Endometrium (tissue), 2 donors: Measurements from ENCODE around the gene NCMAP.

Experiments
- FAIRE-seq: peaks from 2 replicates; lab custom pipeline; 2012; peaks lifted over from hg19 to GRCh38; lab: Jason Lieb, UNC
- donor health status: control.
- donor health status: control.

Gene NCMAP

DNA sequence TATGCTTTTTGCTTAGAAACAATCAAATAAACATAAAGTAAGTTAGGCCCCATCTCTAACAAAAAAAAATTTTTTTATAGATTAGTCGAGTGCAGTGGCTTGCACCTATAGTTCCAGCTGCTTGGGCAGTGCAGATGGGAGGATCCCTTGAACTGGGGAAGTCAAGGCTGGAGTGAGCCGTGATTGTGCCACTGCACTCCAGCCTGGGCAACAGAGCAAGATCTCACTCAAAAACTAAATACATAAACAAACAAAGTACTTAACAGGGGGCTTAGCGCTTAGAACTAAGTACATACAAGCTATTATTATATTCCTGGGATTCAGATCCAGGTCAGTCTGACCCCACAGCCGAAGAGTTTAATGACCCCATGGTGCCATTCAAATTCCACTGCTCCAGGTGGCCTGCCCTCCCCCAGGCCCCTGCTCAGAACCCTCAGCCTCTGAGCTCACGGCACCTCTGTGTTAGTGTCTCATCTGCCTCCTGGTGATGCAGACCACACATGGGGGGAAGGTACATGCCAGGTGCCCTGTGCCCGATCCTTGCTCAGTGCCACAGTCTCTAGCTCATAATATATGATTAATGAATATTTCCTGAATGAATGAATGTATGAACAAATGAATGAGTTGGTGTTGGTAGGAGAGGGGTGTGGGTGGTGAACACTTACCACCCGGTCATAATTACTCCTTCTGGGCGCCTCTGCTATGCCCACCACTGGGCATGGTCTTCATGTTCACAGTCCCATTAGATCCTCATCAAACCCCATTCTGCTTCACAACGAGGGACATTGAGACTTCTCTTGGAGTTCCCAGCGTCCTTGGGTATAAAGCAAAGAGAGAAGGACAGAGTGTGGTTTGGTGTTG, 14.6 kb downstream of the NCMAP start:
- no peak for FAIRE-seq

- no peak for FAIRE-seq
These were observed 16.4 kb downstream of the NCMAP start for GRCh38 chr1:24572301-24572700.

GRCh38 chr1:24575905-24576587, 20.2 kb downstream of the NCMAP start:
- FAIRE-seq = no peak

DNA sequence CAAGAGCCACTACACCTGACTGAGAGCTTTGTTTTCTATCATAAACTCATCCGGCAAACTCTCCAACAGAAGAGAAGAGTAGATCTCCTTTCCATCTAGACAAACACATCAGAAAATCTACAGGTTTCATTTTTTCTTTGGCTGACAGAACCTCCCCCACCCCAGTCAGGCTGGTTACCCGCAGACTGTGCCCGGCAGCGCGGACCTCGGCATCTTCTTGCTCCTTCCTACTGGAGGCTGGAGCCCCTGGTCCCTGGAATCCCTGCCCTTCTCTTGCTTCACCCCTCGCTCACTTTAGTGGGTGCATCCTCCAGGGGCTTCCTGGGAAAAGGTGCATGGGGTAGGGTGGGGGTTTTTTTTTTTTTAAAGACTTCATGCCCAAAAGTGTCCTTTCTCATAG, 23.0 kb downstream of the NCMAP start:
- no peak for FAIRE-seq

- no peak for FAIRE-seq
These were observed 24.9 kb downstream of the NCMAP start for GRCh38 chr1:24580756-24581155.

- no peak for FAIRE-seq
These were observed 28.3 kb downstream of the NCMAP start for GRCh38 chr1:24584171-24584647.

DNA sequence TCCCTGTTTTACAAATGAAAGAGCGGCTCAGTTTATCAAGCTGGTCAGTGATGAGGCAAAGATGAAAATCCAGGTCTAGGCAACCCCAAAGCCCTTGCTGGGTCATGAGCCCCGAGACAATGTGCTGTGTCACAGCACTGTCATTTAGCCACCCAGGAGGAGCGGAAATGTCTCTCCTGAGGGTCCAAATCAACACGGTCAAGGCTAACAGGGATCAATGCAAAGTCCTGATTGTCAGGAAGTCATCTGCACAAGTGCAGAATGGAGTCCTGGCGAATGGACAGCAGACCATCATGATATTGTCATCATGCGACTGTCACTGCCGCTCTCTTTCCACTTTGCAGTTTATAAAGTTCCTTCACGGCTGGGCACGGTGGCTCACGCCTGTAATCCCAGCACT, 30.2 kb downstream of the NCMAP start:
- no peak for FAIRE-seq

DNA sequence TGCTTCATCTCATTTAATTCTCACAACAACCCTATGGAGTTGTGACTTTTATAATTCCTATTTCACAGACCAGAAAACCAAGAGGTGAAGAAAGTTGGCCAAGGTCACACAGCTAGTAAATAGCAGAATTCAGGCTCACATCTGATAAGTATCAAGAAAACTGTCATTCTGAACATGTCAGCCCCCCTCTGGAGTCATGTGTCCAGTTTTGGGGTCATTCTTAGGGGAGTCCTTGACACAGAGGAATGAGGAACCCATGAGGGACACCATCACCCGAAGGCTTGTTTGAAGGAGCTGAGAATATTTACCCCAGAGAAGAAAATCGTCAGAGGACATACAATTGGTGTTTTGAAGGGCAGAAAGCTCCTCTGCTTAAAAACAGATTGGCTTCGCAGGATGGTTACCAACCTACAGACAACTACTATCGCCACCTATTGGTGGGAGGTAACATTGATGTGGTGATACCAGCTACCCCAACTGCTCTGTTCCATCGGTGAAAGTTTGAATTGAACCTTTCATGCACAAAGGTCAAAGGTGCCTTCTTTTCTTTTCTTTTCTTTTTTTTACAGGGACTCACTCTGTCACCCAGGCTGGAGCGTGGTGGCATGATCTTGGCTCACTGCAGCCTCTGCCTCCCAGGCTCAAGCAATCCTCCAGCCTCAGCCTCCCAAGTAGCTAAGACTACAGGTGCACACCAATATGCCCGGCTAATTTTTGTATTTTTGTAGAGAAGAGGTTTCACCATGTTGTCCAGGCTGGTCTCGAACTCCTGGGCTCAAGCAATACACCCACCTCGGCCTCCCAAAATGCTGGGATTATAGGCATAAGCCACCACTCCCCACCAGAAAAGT, 31.3 kb downstream of the NCMAP start:
- FAIRE-seq = no peak

DNA sequence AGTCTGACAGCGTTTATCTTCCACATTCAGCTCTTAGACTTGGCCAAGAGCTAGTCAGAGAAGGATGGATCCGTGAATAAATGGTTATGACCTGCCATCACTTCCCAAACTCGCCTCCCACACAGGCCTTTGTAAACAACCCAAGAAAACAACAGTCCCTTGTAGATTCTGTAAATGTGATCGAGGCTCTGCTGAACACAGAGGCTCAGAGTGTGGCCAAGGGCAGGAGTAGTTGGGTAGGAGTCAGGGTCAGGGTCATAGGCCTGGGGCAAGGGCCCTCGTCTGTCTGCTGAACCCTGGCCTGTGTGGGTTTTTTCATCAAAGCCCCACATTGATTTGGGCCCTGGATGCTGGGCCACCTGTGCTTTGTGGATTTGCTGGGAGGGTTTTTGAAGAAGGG, 32.7 kb downstream of the NCMAP start:
- FAIRE-seq = no peak

- no peak for FAIRE-seq
These were observed 33.3 kb downstream of the NCMAP start for GRCh38 chr1:24589200-24589599.

DNA sequence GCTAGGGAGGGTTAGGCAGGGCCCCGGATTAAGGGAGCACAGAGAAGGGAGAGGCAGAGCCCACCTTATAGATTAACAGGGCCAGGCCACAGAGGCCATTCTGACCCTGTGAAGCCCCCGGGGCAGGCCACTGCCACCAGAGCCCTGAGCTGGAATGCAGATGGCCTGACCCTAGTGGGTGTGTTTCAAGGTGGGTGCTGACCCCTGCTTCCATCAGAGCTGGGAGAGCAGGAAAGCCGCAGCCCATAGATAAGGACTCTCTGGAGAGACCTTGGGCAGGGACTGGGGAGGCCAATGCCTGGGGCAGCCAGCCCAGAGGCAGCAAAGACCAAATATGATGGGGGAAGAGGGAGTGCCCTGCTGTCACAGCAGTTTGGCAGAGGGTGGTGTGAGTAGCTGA, 35.9 kb downstream of the NCMAP start:
- no peak for FAIRE-seq

DNA sequence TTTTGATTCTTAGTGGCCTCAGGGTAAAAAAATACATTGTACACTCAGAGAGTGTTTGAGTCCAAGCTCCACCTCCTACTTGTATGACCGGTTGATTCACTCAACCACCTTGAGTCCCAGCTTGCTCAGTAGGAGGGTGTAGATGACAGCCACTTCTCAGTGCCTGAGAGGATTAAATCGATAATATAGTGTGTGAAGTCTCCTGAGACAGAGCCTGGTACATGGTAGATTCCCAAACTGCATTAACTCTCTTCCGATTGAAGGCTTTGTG, 38.4 kb downstream of the NCMAP start:
- FAIRE-seq = no peak

DNA sequence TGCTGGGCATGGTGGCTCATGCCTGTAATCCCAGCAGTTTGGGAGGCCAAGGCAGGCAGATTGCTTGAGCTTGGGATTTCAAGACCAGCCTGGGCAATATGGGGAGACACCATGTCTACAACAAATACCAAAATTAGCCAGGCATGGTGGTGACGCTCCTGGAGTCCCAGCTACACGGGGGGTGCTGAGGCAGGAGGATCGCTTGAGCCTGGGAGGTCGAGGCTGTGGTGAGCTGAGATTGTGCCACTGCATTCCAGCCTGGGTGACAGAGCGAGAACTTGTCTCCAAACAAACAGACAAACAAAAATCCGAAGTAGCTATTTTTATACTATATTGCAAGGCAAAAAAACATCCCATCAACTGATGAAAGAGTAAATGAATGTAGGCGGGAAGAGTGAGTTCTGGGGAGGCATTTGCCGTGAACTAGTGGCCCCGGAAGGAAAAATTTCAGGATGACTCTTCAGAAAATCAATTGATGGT, 40.6 kb downstream of the NCMAP start:
- FAIRE-seq = no peak

DNA sequence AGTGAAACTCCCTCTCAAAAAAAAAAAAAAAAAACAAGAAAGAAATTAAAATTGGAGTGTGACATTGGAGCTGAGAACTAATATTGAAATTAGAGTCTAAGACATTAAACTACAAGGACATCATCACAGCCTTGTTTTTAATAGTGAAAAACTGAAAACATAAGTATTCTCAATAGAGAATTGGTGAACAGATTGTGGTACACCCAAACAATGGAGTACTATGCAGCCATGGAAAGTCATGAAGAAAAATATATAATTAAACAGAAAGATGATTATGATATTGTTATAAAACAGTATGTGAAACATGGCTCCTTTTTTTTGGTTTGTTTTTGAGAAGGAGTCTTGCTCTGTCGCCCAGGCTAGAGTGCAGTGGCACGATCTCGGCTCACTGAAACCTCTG, 43.4 kb downstream of the NCMAP start:
- FAIRE-seq = no peak

DNA sequence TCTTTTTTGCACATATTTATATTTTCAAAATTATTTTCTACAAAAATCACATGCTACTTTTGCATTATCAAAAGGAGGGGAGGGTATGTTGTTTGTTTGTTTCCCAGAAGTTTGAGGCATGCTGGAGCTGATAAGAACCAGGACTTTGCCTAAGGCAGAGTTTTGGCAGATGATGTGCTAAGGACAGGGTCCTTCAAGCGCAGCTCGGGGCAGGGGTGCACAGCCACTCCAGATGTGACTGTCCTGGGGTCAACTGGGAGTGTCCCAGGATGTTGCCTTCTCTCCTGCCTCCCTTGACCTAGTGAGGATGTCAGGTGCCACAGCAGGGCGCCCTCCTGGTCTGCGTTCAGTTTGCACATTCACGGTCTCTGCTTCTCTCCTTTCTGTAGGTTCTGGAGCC, 44.7 kb downstream of the NCMAP start:
- FAIRE-seq = no peak

GRCh38 chr1:24605534-24606295, 49.8 kb downstream of the NCMAP start:
- FAIRE-seq = no peak

DNA sequence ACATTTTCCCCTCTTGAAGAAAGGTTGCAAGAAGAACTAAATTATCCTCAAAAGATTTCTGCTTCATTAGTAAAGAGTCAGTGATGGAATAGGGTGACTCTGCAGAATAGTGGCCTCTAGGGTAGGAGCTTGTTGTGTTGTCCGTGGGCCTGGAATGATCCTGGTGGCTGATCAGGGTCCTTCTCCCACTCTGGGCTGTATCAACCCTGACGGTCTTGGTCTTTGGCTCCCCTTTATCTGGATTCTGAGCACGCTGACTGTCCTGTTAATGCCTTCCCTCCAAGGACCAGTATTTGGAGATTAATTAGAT, 50.4 kb downstream of the NCMAP start:
- no peak for FAIRE-seq

DNA sequence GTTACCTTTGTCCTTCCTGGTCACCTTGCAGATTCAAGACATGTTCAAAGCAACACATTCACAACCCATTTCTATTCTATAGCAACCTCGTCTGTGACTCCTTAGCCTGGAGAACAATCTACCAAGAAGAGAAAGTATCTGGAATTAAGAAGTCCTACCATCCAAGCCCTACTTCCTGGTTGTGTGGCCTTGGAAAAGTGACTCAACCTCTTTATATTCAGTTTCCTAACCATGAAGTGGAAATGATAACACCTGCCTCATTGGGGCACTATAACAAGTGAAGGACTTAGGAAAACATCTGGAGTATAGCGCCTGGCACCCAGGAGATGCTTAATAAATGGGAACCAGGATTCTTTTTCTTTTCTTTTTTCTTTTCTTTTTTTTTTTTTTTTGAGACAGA, 50.7 kb downstream of the NCMAP start:
- FAIRE-seq = no peak

GRCh38 chr1:24609949-24610517, 54.1 kb downstream of the NCMAP start:
- FAIRE-seq = no peak

DNA sequence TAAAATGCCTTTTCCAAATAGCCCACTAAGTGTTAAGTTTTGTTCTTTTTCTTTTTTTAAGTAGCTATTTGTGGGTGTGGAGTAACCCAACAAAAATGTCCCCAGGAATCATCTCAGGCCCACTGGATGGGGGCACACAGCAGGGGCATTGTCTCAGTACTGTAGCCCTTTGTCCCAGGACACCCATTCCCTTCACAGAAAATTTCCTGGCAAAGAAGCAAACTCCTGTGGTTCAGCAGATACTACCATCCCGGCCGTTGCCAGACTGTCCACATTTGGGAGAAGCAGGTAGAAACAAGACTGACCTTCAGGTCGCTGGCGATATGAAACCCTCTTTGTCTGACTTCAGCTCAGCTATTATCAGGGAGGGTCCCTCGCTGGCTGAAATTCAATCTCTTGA, 63.5 kb downstream of the NCMAP start:
- no peak for FAIRE-seq

GRCh38 chr1:24620678-24621077, 64.8 kb downstream of the NCMAP start:
- FAIRE-seq = no peak

DNA sequence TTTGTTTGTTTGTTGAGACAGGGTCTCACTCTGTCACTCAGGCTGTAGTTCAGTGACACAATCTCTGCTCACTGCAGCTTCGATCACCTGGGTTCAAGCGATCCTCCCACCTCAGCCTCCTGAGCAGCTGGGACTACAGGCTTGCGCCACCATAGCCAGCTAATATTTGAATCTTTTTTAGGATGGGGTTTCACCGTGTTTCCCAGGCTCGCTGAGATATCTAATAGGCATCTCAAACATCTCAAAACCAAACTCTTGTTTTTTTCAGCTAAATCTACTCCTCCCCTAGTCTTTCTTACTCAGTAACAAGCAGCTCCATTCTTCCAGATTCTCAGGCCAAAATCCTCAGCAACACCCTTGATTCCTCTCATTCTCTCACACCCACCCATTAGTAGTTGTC, 65.2 kb downstream of the NCMAP start:
- FAIRE-seq = no peak
